Hippocampal formation (tissue), 2 donors: ENCODE results near the gene PKD2.
"Not testable (repeated sequence)": the region's sequence is repeated elsewhere in the genome, so short reads cannot be mapped to it uniquely, and the experiment has no call there.

ENCODE experiments used
- DNase-seq, 2 donors: peaks; one replicate each; lab custom pipeline; 2025; lab: John Stamatoyannopoulos, UW

The PKD2 gene

DNA sequence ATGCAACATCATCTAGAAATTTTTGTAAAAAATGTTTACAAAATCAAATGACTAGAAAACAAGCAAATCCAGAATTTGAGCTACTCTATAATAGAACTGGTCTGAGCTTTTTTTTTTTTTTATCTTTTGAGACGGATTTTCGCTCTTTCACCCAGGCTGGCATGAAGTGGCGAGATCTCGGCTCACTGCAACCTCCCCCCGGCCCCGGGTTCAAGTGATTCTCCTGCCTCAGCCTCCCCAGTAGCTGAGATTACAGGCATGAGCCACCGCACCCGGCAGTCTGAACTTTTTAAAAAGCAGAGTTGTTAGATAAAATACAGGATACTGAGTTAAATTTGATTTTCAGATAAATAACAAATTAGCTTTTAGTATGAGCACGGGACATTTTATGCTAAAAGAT, 20.9 kb upstream of the PKD2 start:
- no peak for DNase-seq

- no peak for DNase-seq
Measured at GRCh38 chr4:87989765-87990164, 17.7 kb upstream of the PKD2 start.

- DNase-seq = no peak
Measured at GRCh38 chr4:87995435-87995834, 12.0 kb upstream of the PKD2 start.

DNA sequence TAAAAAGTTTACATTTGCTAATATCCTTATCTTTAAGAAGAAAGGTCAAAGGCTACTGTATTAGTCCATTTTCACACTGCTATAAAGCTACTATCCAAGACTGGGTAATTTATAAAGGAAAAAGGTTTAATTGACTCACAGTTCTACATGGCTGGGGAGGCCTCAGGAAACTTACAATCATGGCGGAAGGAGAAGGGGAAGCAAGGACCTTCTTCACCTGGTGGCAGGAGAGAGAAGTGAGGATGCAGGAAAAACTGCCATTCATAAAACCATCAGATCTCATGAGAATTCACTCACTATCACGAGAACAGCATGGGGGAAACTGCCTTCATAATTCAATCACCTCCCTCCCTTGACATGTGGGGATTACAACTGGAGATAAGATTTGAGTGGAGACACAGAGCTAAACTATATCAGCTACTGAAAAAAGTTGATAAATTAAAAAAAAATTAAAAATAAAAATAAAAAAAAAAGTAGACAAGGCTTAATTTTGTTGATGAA, 8.2 kb upstream of the PKD2 start:
- DNase-seq = not testable (repeated sequence)

DNA sequence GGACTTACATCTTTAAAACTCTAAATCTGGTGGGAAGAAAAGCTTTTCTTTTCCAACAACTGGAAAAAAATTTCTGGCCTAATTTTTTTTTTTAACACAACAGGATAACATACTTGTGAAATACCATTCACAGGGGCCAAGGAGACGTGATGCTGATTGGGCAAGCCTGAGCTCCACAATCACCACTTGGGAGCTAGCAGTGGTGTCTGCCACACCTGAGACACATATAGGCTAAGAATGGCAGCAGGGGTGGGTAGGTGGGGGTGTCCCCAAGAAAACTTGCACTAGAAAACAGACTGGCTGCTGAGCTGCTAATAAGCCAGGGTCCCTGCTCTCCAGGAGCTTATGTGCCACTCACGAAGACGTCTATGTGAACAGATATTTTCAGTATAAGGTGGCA, 5.6 kb upstream of the PKD2 start:
- DNase-seq = no peak

GRCh38 chr4:88002786-88003185, 4.6 kb upstream of the PKD2 start:
- no peak for DNase-seq

DNA sequence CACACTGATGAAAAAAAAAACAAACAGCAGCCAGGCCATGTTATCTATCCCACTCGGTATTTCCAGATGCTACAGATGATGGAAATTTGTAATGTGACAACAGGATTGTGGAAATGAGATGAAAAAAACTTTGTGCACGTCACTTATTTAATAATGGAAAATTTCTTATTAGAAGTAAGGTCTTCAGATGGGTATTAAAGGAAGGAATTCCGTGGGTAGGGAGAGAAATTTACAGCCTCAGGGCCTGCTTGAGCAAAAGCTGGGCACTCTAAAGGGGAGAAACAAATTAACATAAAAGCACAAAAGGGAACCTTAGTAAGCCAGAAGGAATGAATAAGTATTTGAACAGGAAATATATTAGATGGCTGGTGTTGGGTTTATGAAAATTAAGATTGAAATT, 4.2 kb upstream of the PKD2 start:
- no peak for DNase-seq

GRCh38 chr4:88005076-88005475, 2.4 kb upstream of the PKD2 start:
- DNase-seq = no peak

- DNase-seq = no peak
Measured at GRCh38 chr4:88005946-88006345, 1.5 kb upstream of the PKD2 start.

GRCh38 chr4:88006956-88007303, 505 bp upstream of the PKD2 start:
- peak in 1 of 2 donors; percentile 39 for DNase-seq

DNA sequence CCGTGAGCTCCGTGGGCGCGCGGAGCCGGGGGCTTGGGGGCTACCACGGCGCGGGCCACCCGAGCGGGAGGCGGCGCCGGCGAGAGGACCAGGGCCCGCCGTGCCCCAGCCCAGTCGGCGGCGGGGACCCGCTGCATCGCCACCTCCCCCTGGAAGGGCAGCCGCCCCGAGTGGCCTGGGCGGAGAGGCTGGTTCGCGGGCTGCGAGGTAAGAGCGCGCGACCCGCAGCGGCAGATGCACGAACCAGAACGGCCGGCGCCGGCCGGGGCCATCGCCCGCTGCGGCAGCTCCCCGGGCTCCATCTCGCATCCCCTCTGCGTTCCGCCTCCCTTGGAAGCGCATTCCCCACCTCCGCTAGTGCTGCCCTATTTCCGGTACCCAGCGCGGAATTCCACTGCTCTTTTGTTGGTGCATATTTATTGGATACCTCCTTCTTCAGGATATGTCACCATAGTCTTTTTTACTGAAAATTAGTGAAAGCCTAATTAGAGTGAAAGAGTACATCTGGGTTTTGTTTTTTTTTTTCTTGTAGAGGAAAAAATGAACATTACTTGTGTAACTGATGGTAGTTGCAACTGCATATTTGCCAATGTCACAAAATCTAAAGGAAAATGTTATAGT, 797 bp downstream of the PKD2 start:
- peak; percentile 46 to 53 for DNase-seq

GRCh38 chr4:88008743-88009171, 1.3 kb downstream of the PKD2 start:
- no peak for DNase-seq

DNA sequence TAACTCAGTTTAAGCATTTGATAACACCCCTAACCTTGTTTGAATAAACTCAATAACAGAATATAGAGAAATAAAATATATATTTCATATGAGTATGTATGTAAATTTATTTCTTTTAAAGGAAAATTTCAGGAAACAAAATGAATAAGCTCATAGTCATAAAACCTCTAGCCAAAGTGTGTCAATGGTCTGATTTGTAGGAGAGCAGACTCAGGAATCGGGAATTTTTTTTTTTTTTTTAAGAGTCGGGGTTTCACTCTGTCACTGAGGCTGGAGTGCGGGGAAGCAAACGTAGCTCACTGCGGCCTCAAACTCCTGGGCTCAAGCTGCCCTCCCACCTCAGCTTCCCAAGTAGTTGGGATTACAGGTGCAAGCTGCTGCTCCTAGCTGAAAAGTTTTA, 2.4 kb downstream of the PKD2 start:
- no peak for DNase-seq

- DNase-seq = no peak
Measured at GRCh38 chr4:88010966-88011365, 3.5 kb downstream of the PKD2 start.

DNA sequence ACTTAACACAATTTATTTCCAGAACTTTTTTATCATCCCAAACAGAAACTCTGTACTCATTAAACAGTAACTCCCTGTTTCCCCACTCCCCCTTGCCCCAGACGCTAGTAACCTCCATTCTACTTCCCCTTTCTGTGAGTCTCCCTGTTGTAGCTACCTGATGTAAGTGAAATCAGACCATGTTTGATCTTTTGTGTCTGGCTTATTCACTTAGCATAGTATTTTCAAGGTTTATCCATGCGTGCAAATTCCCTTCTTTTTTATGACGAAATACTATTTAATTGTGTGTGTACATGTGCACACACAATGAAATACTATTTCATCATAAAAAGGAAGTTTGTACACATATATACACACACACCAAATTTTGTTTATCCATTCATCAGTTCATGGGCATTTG, 5.2 kb downstream of the PKD2 start:
- DNase-seq = peak in 1 of 2 donors; percentile 4

- DNase-seq = no peak
Measured at GRCh38 chr4:88014386-88014905, 7.0 kb downstream of the PKD2 start.

DNA sequence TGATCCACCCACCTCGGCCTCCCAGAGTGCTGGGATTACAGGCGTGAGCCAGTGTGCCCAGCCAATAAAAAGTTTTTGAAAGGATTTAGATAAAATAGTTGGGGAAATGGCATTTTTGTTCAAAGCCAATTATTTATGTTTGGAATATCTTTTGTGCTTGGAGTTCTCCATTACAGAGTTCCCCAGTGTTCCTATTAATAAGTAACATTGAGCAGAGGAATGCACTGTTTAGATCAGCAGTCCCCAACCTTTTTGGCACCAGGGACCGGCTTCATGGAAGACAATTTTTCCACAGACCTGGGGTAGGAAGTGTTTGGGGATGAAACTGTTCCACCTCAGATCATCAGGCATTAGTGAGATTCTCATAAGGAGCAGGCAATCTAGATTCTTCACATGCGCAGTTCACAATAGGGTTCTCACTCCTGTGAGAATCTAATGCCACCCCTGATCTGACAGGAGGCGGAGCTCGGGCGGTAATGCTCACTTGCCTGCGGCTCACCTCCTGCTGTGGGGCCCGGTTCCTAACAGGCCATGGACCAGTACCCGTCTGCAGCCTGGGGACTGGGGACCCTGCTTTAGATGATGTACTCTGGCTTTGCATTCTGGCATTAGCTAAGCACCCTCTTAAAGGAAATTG, 8.3 kb downstream of the PKD2 start:
- DNase-seq = no peak

DNA sequence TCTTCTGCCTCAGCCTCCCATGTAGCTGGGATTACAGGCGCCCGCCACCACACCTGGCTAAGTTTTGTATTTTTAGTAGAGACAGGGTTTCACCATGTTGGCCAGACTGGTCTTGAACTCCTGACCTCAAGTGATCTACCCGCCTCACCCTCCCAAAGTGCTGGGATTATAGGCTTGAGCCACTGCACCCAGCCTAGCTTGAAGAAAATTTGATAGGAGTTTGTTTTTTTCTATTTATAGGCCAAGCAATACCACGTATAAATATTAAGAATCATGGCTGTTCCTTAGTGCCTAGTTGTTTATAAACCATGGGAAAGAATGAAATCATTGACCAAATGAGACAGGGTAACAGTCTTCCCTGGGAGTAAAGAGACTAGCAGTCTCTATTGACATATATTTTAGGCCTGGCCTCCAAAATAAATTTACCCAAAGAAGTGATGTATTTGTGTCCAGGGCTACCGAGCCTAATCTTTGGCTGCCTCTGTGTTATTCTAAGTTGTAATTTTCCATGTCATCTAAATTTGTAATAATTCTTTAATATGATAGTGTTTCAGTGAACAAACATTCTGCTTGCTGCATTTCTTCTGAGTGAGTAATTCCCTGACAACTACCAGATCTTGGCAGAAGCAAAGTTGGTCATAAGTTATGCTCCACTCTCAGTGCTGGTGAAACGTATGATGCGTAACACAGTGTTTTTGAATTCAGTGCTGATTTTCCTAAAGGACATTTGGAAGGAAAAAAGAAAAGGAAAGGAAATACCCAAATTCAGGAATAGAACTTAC, 10.3 kb downstream of the PKD2 start:
- DNase-seq = peak in 1 of 2 donors; percentile 9

DNA sequence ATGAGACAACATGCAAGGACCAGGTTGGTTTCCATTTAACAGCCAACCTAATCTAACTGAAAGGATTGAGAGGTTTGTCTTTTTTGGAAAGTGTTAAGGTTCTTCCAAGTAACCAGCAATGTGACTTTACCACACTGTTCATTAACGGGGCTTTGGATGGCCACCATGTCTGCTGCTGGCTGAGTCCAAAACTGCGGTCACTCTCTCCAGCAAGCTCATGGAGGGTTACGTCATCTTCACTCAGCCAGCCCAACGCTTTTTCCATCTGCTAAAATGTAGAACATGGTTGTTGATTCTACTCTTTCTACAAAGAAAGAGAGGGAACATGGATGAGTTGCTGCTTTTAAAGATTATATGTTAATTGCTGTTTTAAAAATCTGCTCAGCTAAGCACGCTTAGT, 11.0 kb downstream of the PKD2 start:
- DNase-seq = peak in 1 of 2 donors; percentile 21

DNA sequence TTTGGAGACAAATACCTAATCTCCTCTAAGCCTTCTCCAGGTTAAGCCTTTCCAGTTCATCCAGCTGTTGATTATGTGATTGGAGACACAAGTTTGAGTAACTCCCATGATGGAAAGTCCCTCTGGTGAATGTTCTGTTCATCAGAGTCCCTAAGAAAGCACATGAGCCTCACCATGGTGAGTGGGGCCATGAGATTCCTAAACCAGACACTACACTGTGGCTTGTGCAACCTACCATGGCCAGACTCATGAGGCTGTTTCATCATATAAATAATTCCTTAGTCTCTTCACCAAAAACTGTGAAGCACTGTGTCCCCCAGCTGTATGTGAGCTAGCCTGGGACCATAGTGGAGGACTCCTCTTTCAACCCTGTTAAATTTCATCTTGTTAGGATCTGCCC, 14.4 kb downstream of the PKD2 start:
- DNase-seq = no peak

- DNase-seq = no peak
Measured at GRCh38 chr4:88022289-88022688, 14.9 kb downstream of the PKD2 start.

DNA sequence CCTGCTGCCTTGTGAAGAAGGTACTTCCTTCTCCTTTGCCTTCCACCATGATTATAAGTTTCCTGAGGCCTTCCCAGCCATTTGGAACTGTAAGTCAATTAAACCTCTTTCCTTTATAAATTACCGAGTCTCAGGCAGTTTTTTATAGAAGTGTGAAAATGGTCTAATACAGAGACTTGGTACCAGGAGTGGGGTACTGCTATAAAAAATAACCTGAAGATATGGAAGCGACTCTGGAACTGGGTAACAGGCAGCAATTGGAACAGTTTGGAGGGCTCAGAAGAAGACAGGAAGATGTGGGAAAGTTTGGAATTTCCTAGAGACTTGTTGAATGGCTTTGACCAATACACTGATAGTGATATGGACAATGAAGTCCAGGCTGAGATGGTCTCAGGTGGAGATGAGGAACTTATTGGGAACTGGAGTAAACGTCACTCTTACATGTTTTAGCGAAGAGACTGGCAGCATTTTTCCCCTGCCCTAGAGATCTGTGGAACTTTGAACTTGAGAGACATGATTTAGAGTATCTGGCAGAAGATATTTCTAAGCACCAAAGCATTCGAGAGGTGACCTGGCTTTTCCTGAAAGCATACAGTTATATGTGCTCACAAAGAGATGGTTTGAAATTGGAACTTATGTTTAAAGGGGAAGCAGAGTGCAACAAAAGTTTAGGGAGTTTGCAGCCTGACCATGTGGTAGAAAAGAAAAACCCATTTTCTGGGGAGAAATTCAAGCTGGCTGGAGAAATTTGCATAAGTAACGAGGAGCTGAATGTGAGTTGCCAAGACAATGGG, 18.6 kb downstream of the PKD2 start:
- DNase-seq = not testable (repeated sequence)
